Caco-2 (cell line): ENCODE data around the gene POLA1. TPM values are rescaled to one million over a fixed set of nuclear protein-coding genes. Genes with fewer than 3 reads are reported as not detected.
A peak's percentile ranks its signal among the peaks of the same experiment; 100 is the strongest.

Source experiments
- BruUV-seq: library from RNA; stranded (reverse); fragments of 400-500 nt; replicated peaks from 2 replicates; lab custom pipeline; 2021; lab: Mats Ljungman, UMichigan
- CTCF ChIA-PET: fragments of 300-600 bp; sonication (Branson Sonifier 250); formaldehyde crosslinking; loops from one replicate; lab custom pipeline; 2022; ENCODE audit warnings: antibody characterized with exemption; lab: Charles Lee
- POLR2A ChIA-PET: fragments of 300-600 bp; sonication (Branson Sonifier 250); formaldehyde crosslinking; loops from one replicate; lab custom pipeline; 2022; ENCODE audit warnings: antibody characterized with exemption; lab: Charles Lee
- DNase-seq, 2 experiments: peaks; one replicate each; pipeline versions ENCODE4 v3.0.0 to v3.0.0-alpha.2; 2020 to 2022
- H3K27me3 ChIP-seq: replicated peaks from 2 replicates; pipeline ENCODE4 v1.6.0; 2011; ENCODE audit warnings: low read length; ENCODE audit not compliant: control insufficient read depth, insufficient read depth
- H3K36me3 ChIP-seq: 2 replicates; pipeline ENCODE4 v1.5.1; 2011; ENCODE audit warnings: low read length; ENCODE audit not compliant: control insufficient read depth, insufficient read depth
- H3K4me1 ChIP-seq: fragments of 250-450 bp; sonication (Bioruptor Pico); 2 replicates; pipeline ENCODE4 v1.5.1; 2020; ENCODE audit warnings: mild to moderate bottlenecking
- H3K4me3 ChIP-seq: 2 replicates; pipeline ENCODE4 v1.5.1; 2011; ENCODE audit warnings: low read depth, mild to moderate bottlenecking, control low read depth, low read length
- H3K9me3 ChIP-seq: fragments of 250-450 bp; sonication (Bioruptor Pico); 2 replicates; pipeline ENCODE4 v1.5.1; 2020; ENCODE audit warnings: mild to moderate bottlenecking, moderate library complexity
- H3K27ac Mint-ChIP-seq: one replicate; pipeline ENCODE4 v1.8.0; 2022; ENCODE audit warnings: mixed read lengths; ENCODE audit not compliant: unreplicated experiment
- H3K27me3 Mint-ChIP-seq: one replicate; pipeline ENCODE4 v1.8.0; 2022; ENCODE audit warnings: mixed read lengths; ENCODE audit not compliant: insufficient read depth, unreplicated experiment
- H3K36me3 Mint-ChIP-seq: one replicate; pipeline ENCODE4 v1.8.0; 2022; ENCODE audit warnings: mild to moderate bottlenecking, mixed read lengths; ENCODE audit not compliant: insufficient read depth, unreplicated experiment
- H3K4me1 Mint-ChIP-seq: one replicate; pipeline ENCODE4 v1.8.0; 2022; ENCODE audit warnings: low read depth, mixed read lengths; ENCODE audit not compliant: unreplicated experiment
- H3K4me3 Mint-ChIP-seq: one replicate; pipeline ENCODE4 v1.8.0; 2022; ENCODE audit warnings: mild to moderate bottlenecking, moderate library complexity, mixed read lengths; ENCODE audit not compliant: unreplicated experiment
- H3K9me3 Mint-ChIP-seq: one replicate; pipeline ENCODE4 v1.8.0; 2022; ENCODE audit warnings: mixed read lengths; ENCODE audit not compliant: unreplicated experiment
- CTCF ChIP-seq, 2 experiments: fragments of 200-600 bp in 1 of 2; IDR thresholded peaks; 1 replicate in 1 of 2; 2 replicates in 1 of 2; pipeline versions ENCODE4 v1.5.1 to v1.8.0; 2011 to 2022; ENCODE audit warnings: antibody characterized with exemption in 1 of 2, control low read depth in 1 of 2, inconsistent platforms in 1 of 2, low read depth in 1 of 2, low read length in 1 of 2, mild to moderate bottlenecking in 1 of 2, moderate library complexity in 1 of 2; ENCODE audit not compliant: insufficient read depth in 1 of 2, severe bottlenecking in 1 of 2, unreplicated experiment in 1 of 2
- intact Hi-C: fragments of 100-400 bp; cut with micrococcal nuclease; formaldehyde crosslinking; loops from one replicate; pipeline ENCODE4 v1.10.0; 2022; ENCODE audit not compliant: unreplicated experiment
- total RNA-seq: library from RNA; stranded (reverse); gene quantifications from 2 replicates; pipeline ENCODE4 v1.2.3, GENCODE V29; 2022

The POLA1 gene
- total RNA-seq, 1 experiment from 2014 or later, result 23.5 TPM

- Mint-ChIP-seq H3K36me3 (no peaks in the 10 kb centered on the region), H3K27ac (no peak overlapping the region), H3K4me1 (peaks cover 5% of the 10 kb centered on the region), H3K9me3 (no peaks in the 10 kb centered on the region), H3K4me3 (peak overlapping the region; percentile 29), H3K27me3 (no peaks in the 10 kb centered on the region)
- ChIA-PET CTCF (no interaction called here), POLR2A (no interaction called here)
- no TSS peak for BruUV-seq
- no peak for TF ChIP-seq CTCF (IDR thresholded peaks at IDR 0.05; ENCODE audit: insufficient read depth in 1 of 2, low read depth in 1 of 2, low read length in 1 of 2, severe bottlenecking in 1 of 2, unreplicated experiment in 1 of 2)
- no peaks in the 10 kb centered on the region for H3K36me3 ChIP-seq
- no peak overlapping the region for H3K4me3 ChIP-seq
- H3K27me3 ChIP-seq, result no peaks in the 10 kb centered on the region
- intact Hi-C loops, result loop anchor here (2.0 kb wide), 1 partner anchor 20 kb away; no protein-coding TSS in a partner anchor
- DNase-seq, result no peak
- no peaks in the 10 kb centered on the region for H3K4me1 ChIP-seq
- H3K9me3 ChIP-seq, result no peaks in the 10 kb centered on the region
Measured at GRCh38 chrX:24692305-24692704, 1.4 kb upstream of the POLA1 start.

GRCh38 chrX:24694825-24695224 lies 1.1 kb downstream of the POLA1 start:
- H3K27me3 Mint-ChIP-seq, result no peaks in the 10 kb centered on the region
- BruUV-seq, result no TSS peak
- ChIA-PET CTCF (no interaction called here), POLR2A (interaction anchor here (0.9 kb wide), 1 partner anchor 22 kb away, joined by 3 read pairs; no protein-coding TSS in a partner anchor)
- H3K4me1 ChIP-seq, result no peaks in the 10 kb centered on the region
- no peaks in the 10 kb centered on the region for H3K36me3 ChIP-seq
- peak overlapping the region; percentile 75 for H3K4me3 ChIP-seq
- DNase-seq, result no peak
- H3K27ac Mint-ChIP-seq, result peak overlapping the region; percentile 95
- no peaks in the 10 kb centered on the region for H3K36me3 Mint-ChIP-seq
- peaks cover 5% of the 10 kb centered on the region for H3K4me1 Mint-ChIP-seq
- peak overlapping the region; percentile 81 for H3K4me3 Mint-ChIP-seq
- no peak for TF ChIP-seq CTCF (IDR thresholded peaks at IDR 0.05; ENCODE audit: insufficient read depth in 1 of 2, low read depth in 1 of 2, low read length in 1 of 2, severe bottlenecking in 1 of 2, unreplicated experiment in 1 of 2)
- H3K9me3 Mint-ChIP-seq, result no peaks in the 10 kb centered on the region
- intact Hi-C loops, result no loop called here
- no peaks in the 10 kb centered on the region for H3K9me3 ChIP-seq
- H3K27me3 ChIP-seq, result no peaks in the 10 kb centered on the region

GRCh38 chrX:24696294-24696693 lies 2.6 kb downstream of the POLA1 start:
- Mint-ChIP-seq H3K27me3 (no peaks in the 10 kb centered on the region), H3K4me1 (peaks cover 5% of the 10 kb centered on the region), H3K36me3 (no peaks in the 10 kb centered on the region), H3K27ac (no peak overlapping the region), H3K9me3 (no peaks in the 10 kb centered on the region), H3K4me3 (no peak overlapping the region)
- BruUV-seq, result no TSS peak
- H3K27me3 ChIP-seq, result no peaks in the 10 kb centered on the region
- no peak for DNase-seq
- POLR2A ChIA-PET, result no interaction called here
- CTCF ChIA-PET, result no interaction called here
- intact Hi-C loops, result no loop called here
- H3K4me3 ChIP-seq, result no peak overlapping the region
- no peaks in the 10 kb centered on the region for H3K9me3 ChIP-seq
- TF ChIP-seq CTCF (IDR thresholded peaks at IDR 0.05; ENCODE audit: insufficient read depth in 1 of 2, low read depth in 1 of 2, low read length in 1 of 2, severe bottlenecking in 1 of 2, unreplicated experiment in 1 of 2), result no peak
- H3K4me1 ChIP-seq, result no peaks in the 10 kb centered on the region
- no peaks in the 10 kb centered on the region for H3K36me3 ChIP-seq
